HG03378 (cell line): Measurements from ENCODE around the gene TAF6.
A peak's percentile ranks its signal among the peaks of the same experiment; 100 is the strongest.
"Not testable (repeated sequence)": the region's sequence is repeated elsewhere in the genome, so short reads cannot be mapped to it uniquely, and the experiment has no call there.

Source experiments
- ATAC-seq: cut with Tn5 transposase; IDR thresholded peaks from one replicate; pipeline ENCODE4 v1.9.1; 2021; ENCODE audit warnings: mild to moderate bottlenecking, moderate library complexity; ENCODE audit not compliant: unreplicated experiment

Gene TAF6

GRCh38 chr7:100152937-100153666, 33.9 kb upstream of the TAF6 start:
- no peak for ATAC-seq

- no peak for ATAC-seq
Measured at GRCh38 chr7:100152404-100152803, 33.2 kb upstream of the TAF6 start.

- ATAC-seq = peak; percentile 98
Measured at GRCh38 chr7:100148559-100149328, 29.6 kb upstream of the TAF6 start, which contains the start of gene LAMTOR4. TSS of gene LAMTOR4 (plus strand) at chr7:100148918. CDS start at chr7:100148973, 55 bp downstream.

DNA sequence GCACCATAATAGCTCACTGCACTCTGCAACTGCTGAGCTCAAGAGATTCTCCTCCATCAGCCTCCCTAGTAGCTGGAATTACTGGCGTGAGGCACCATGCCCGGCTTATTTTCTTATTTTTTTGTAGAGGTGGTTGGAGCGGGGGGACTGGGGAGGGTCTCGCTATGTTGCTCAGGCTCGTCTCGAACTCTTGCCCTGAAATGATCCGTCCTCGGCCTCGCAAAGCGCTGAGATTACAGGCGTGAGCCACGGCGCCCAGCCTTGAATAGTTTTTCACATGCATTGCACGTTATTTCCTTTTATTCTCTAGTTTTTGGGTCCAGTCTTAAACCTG, 29.0 kb upstream of the TAF6 start:
- ATAC-seq = no peak

DNA sequence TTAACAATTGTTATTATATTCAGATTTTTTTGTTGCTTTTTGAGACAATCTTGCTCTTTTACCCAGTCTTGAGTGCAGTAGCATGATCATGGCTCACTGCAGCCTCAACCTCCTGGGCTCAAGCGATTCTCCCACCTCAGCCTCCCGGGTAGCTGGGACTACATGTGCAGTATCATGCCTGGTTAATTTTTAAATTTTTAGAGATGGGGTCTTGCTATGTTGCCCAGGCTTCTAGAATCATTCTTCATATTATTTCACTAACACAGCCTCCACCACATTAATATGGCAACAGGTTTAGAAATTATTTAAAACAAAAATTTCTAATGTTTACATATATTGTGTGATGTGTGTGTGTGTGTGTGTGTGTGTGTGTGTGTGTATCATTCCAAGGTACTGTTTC, 28.1 kb upstream of the TAF6 start:
- no peak for ATAC-seq

- ATAC-seq = not testable (repeated sequence)
Measured at GRCh38 chr7:100146350-100146749, 27.2 kb upstream of the TAF6 start.

- ATAC-seq = no peak
Measured at GRCh38 chr7:100142461-100142860, 23.3 kb upstream of the TAF6 start.

DNA sequence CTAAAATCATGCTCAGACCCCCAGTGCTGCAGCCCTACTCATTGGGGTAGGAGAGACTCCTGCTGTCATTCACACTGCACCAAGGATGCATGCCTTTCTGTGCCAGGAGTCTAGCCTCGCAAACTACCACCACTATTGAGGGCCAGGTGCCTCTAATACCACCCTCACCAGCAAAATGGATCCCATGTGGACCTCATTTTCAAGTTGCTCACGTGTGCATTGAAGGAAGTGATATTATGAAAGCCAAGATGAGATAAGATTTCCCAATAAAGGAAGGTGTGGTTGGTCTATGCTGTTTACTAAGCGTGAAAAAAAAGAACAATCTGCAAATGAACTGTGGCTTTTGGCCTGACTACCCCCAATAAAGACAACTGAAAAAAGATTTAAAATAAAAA, 22.4 kb upstream of the TAF6 start:
- no peak for ATAC-seq

DNA sequence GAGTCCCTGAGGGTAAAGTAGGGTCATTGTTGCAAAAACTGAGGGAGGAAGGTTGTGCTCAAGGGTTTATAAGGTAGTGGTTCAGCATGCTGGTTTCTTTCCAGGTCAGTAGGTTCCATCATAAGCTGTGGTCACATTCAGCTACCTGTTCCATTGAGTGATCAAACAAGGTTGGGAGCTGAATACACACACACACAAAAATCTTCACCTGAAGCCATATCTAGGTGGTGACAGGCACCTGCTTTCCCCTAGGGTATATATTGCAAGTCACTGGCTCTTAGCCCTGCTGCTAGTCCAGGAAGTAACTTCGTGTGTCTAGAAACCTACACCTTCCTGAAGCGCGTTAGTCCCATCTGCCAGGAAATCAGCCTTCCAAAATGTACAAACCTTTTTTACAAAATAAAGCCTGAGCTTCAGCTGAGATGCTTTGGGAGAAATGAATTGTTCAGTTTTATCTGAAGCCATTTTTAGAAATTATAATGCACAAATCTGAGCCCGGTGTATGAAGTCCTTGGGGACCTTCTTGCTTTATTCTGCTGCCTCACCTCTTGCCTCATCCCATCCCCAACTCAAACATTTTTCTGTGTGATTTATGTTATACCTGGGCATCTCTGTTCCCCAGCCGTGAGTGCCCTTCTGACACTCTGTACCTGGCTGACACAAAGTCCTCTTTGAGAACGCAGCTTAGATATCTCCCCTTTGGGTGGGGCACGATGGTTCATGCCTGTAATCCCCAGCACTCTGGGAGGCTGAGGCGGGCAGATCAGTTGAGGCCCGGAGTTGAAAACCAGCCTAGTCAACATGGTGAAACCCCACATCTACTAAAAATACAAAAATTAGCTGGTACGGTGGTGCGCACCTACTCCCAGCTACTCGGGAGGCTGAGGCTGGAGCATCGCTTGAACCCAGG, 18.9 kb upstream of the TAF6 start:
- ATAC-seq = no peak

DNA sequence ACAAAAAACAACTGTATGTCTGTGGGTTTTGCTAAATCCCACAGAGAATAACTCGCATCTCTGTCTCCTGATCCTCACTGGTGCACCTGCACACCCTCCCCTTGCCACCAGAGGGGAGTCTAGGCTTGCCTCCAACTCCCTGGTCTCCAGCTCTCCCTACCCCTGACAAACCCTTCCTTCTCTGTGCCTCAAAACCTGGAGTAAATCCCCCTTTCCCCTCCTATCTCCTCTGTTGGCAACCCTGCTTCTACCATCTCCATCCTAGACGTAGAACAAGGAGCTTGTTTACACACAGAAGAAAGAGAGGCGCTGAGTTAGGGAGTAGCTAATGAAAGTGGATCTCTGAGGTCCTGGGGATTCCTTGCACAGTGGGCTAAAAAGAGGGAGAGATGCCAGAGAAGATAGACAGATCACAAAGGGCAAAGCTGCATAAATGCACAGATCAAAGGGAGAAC, 13.6 kb upstream of the TAF6 start:
- ATAC-seq = no peak

- no peak for ATAC-seq
Measured at GRCh38 chr7:100132126-100132525, 13.0 kb upstream of the TAF6 start.

- ATAC-seq = no peak
Measured at GRCh38 chr7:100130608-100131453, 11.7 kb upstream of the TAF6 start.

- ATAC-seq = not testable (repeated sequence)
Measured at GRCh38 chr7:100130220-100130607, 11.1 kb upstream of the TAF6 start.

- no peak for ATAC-seq
Measured at GRCh38 chr7:100128637-100128963, 9.4 kb upstream of the TAF6 start.

DNA sequence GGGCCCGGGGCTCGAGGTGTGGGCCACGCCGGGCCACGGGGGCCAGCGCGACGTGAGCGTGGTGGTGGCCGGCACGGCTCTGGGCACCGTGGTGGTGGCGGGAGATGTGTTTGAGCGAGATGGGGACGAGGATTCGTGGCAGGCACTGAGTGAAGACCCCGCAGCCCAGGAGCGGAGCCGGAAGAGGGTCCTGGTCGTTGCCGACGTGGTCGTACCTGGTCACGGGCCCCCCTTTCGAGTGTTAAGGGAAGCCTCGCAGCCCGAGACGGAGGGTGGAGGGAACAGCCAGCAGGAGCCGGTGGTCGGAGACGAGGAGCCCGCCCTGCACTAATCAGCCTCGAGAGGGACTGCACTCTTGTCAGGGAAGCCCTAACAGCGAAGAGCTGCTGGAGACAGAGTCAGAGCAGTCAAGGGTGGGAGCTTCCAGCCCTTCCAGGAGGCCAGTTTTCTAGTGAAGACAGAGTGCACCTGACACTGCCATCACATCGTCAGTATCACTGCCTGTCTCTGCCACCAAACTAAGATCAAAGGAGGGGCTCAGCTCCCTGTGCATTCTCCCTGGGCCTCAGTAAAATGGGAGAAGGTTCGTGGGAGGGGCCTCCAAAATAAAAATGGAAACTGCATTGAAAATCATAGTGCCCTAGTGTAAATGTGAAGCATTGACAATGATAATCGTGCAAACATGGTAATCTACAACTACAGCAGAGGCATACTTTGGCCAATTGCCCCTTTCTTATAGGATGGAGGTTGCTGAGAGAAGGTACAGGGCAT, 8.9 kb upstream of the TAF6 start:
- no peak for ATAC-seq

GRCh38 chr7:100126931-100127865, 8.0 kb upstream of the TAF6 start, which contains the start of gene MBLAC1:
TSS of gene MBLAC1 (plus strand) at chr7:100126967. CDS start at chr7:100127396, 429 bp downstream.
- peak; percentile 55 for ATAC-seq

DNA sequence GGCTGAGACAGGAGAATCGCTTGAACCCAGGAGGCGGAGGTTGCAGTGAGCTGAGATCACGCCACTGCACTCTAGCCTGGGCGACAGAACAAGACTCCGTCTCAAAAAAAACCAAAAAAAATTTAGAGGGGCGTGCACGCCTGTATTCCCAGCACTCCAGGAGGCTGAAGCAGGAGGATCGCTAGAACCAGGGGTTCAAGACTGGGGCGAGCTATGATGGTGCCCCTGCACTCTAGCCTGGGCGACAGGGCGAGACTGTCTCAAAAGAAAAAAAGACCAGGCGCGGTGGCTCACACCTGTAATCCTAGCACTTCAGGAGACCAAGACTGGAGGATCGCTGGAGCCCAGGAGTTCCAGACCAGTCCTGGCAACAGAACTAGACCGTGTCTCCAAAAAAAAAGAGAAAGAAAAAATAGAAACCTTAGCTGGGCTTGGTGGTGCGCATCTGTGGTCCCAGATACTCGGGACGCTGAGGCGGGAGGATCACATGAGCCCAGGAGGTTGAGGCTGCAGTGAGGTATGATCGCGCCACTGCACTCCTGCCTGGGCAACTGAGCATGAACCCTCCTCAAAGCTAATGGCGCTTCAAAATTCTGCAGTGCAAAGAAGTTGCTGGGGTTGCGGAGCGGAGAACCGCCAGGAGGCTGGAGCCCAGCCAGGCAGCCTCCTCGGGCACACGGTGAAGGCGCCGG, 7.2 kb upstream of the TAF6 start:
- ATAC-seq = peak; percentile 23
